ENCODE measurements around the gene TLE7. TPM values are rescaled to one million over a fixed set of nuclear protein-coding genes. Genes with fewer than 3 reads are reported as not detected.

TLE7 gene
- total RNA-seq, 2 donors from 2014 or later, result not detected

DNA sequence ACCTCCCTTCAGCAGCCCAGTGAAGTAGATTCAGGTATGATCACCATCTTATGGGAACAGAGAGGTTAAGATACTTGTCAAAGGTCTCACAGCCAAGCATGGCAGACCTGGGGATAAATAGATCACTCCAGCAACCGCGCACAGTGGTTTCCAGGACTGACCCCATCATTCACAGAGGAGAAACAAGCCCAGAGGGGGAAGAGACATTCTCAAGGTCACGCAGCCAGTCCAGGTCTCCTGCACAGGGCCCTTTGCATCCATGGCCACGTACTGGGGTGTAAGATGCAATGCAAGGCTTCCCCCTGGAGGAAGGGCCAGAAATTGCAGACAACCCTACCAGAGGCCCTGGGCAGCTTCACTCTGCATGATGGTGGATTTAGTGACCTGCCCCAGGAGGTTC, 19.9 kb downstream of the TLE7 start:
- WGBS, 2 donors, result 43 to 86% methylated on average over 2 to 4 of the region's 4 CpGs
- H3K4me1 ChIP-seq, result no peaks in the 10 kb centered on the region
- intact Hi-C loops (cut with DNase I), result no loop called here
- no peaks in the 10 kb centered on the region for H3K9me3 ChIP-seq
- H3K27me3 ChIP-seq, result no peaks in the 10 kb centered on the region
- no peaks in the 10 kb centered on the region for H3K36me3 ChIP-seq (replicated peaks in 1 of 2; ENCODE audit: insufficient read depth in 1 of 2, low read depth in 2 of 2)
- TF ChIP-seq POLR2A (IDR thresholded peaks at IDR 0.05), result no peak
- TF ChIP-seq, protein P1, sequence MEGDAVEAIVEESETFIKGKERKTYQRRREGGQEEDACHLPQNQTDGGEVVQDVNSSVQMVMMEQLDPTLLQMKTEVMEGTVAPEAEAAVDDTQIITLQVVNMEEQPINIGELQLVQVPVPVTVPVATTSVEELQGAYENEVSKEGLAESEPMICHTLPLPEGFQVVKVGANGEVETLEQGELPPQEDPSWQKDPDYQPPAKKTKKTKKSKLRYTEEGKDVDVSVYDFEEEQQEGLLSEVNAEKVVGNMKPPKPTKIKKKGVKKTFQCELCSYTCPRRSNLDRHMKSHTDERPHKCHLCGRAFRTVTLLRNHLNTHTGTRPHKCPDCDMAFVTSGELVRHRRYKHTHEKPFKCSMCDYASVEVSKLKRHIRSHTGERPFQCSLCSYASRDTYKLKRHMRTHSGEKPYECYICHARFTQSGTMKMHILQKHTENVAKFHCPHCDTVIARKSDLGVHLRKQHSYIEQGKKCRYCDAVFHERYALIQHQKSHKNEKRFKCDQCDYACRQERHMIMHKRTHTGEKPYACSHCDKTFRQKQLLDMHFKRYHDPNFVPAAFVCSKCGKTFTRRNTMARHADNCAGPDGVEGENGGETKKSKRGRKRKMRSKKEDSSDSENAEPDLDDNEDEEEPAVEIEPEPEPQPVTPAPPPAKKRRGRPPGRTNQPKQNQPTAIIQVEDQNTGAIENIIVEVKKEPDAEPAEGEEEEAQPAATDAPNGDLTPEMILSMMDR (IDR thresholded peaks at IDR 0.05), result peak in 6 of 7 experiments; percentile 9 to 26 (median 24)
- ATAC-seq (no peak), DNase-seq (peak in 3 of 4 donors; percentile 20 to 33 (median 26))
- H3K27ac ChIP-seq, result no peak overlapping the region
- H3K4me3 ChIP-seq, result no peak overlapping the region

DNA sequence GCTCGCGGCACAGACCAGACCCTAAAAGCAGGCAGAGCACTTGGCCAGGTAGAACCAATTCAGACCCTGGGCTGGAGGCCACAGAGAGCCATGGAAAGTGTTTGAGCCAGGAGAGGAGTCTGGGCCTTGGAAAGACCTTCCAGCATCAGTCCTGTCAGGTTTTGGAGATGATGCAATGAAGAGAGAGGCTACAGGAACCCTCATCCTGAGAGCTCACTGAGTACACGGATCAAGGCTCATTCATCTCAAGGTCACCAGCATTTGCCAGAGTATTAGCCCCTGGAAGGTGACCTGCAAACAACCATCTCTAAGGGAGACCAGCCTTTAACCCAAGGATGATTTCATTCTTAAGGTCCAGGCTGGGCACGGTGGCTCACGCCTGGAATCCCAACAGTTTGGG, 27.8 kb downstream of the TLE7 start:
- H3K27me3 ChIP-seq, result no peaks in the 10 kb centered on the region
- TF ChIP-seq POLR2A (IDR thresholded peaks at IDR 0.05), result no peak
- TF ChIP-seq, protein P1 (IDR thresholded peaks at IDR 0.05), result no peak
- H3K36me3 ChIP-seq (replicated peaks in 1 of 2; ENCODE audit: insufficient read depth in 1 of 2, low read depth in 2 of 2), result no peaks in the 10 kb centered on the region
- peaks cover 10% of the 10 kb centered on the region for H3K4me1 ChIP-seq
- 78 to 89% methylated on average over 4 to 5 of the region's 5 CpGs for WGBS, 2 donors
- no peaks in the 10 kb centered on the region for H3K9me3 ChIP-seq
- no peak overlapping the region for H3K27ac ChIP-seq
- ATAC-seq (no peak), DNase-seq (no peak)
- H3K4me3 ChIP-seq, result no peak overlapping the region
- intact Hi-C loops (cut with DNase I), result loop anchor here (5.0 kb wide), 1 partner anchor 83 kb away; no protein-coding TSS in a partner anchor

DNA sequence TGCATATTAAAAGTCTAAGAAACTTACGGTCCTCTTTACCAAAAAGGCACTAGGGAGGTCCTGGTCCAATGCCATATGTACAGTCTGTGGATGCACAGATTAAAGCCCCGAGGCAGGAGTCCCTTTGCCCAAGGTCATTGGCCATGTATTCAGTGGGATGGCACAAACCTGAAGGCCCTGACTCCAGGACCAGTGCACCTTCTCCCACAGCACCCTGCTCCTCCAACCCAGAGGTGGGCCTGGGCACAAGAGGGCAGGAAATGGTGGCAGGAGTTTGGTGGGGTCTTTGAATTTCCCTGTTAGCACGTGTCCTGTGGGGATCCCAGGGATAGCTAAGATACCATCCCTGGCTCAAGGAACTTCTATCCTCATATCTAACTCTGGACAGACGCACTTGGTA, 28.5 kb downstream of the TLE7 start:
- H3K36me3 ChIP-seq (replicated peaks in 1 of 2; ENCODE audit: insufficient read depth in 1 of 2, low read depth in 2 of 2), result no peaks in the 10 kb centered on the region
- H3K4me3 ChIP-seq, result no peak overlapping the region
- intact Hi-C loops (cut with DNase I), result loop anchor here (5.0 kb wide), 1 partner anchor 84 kb away; no protein-coding TSS in a partner anchor
- no peaks in the 10 kb centered on the region for H3K27me3 ChIP-seq
- 40 to 45% methylated on average over 3 to 4 of the region's 4 CpGs for WGBS, 2 donors
- no peak overlapping the region for H3K27ac ChIP-seq
- H3K9me3 ChIP-seq, result no peaks in the 10 kb centered on the region
- TF ChIP-seq POLR2A (IDR thresholded peaks at IDR 0.05), result no peak
- TF ChIP-seq, protein P1 (IDR thresholded peaks at IDR 0.05), result no peak
- H3K4me1 ChIP-seq, result peaks cover 13% of the 10 kb centered on the region
- no peak for ATAC-seq
- DNase-seq, result no peak

DNA sequence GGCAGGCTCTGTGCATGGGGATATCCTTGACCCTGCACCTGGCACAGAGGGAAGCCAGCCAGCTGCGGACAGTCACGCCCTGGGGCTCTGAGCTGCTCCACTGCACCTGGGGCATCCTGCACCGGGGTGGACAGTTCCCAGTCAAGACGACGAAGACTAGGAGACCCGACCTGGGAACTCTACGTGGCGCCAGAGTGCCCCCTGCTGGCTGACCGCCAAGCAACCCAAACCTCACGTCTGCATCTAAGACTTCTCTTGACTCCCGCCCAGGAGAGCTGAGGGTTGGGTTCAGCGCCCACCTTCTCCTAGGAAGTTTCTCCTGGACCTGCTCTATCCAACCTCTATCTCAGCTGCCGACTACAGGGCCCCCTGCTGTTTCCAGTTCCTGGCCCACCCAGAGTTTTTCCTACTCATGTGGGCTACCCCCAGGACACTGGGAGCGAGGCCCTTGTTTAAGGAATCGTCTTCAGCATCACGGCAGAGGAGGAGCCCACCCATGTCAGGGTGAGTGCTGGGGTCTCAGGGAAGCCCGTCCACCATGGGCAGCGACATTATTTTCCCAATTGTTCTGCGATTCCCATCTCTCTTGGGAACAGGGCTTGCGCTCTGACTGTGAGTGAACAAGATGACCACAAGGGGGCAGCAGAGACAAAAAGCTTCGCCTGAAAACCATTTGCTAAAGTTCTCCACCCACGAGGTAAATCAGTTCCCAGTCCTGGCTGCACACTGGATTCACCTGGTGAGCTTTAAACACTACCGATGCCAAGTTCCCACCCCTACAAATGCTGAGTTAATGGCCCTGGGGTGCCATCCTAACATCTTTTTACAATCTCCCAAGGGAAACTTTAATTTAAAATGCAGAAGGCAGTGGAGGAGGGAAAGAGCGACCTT, 29.3 kb downstream of the TLE7 start:
- ATAC-seq (peak; percentile 87), DNase-seq (peak; percentile 74 to 80 (median 76))
- Histone ChIP-seq H3K27me3 (no peaks in the 10 kb centered on the region), H3K27ac (no peak overlapping the region), H3K4me3 (no peak overlapping the region), H3K36me3 (replicated peaks in 1 of 2; ENCODE audit: insufficient read depth in 1 of 2, low read depth in 2 of 2) (no peaks in the 10 kb centered on the region), H3K9me3 (no peaks in the 10 kb centered on the region), H3K4me1 (peaks cover 13% of the 10 kb centered on the region)
- intact Hi-C loops (cut with DNase I), result loop anchor here (5.0 kb wide), 1 partner anchor 85 kb away; no protein-coding TSS in a partner anchor
- no peak for TF ChIP-seq POLR2A (IDR thresholded peaks at IDR 0.05)
- TF ChIP-seq, protein P1 (IDR thresholded peaks at IDR 0.05), result peak; percentile 77 to 89 (median 84)
- WGBS, 2 donors, result 8 to 9% methylated on average over 18 to 24 of the region's 24 CpGs
